MCF 10A (cell line): ENCODE measurements around the gene DYRK1A. TPM values are rescaled to one million over a fixed set of nuclear protein-coding genes. Genes with fewer than 3 reads are reported as not detected.

Experiments used
- BruUV-seq: library from RNA; stranded (reverse); fragments of 400-500 nt; replicated peaks from 2 replicates; lab custom pipeline; 2021; lab: Mats Ljungman, UMichigan
- CTCF ChIA-PET: fragments of 300-600 bp; sonication (Branson Sonifier 250); formaldehyde crosslinking; extraction: SDS; loops from one replicate; lab custom pipeline; 2021; ENCODE audit warnings: antibody characterized with exemption, inconsistent platforms; lab: Yijun Ruan, JAX
- POLR2A ChIA-PET: fragments of 300-600, 350-650 bp; sonication (Branson Sonifier 250); formaldehyde crosslinking; extraction: SDS; loops from one replicate; lab custom pipeline; 2020; ENCODE audit warnings: antibody characterized with exemption, inconsistent platforms; lab: Yijun Ruan, JAX
- DNase-seq: peaks from one replicate; pipeline ENCODE4 v3.0.0-alpha.2; 2018; ENCODE audit not compliant: unreplicated experiment
- H3K27ac Mint-ChIP-seq: one replicate; pipeline ENCODE4 v1.8.0; 2022; ENCODE audit warnings: mild to moderate bottlenecking, low read depth, mixed read lengths; ENCODE audit not compliant: unreplicated experiment
- H3K27me3 Mint-ChIP-seq: one replicate; pipeline ENCODE4 v1.8.0; 2022; ENCODE audit warnings: mixed read lengths; ENCODE audit not compliant: insufficient read depth, unreplicated experiment
- H3K36me3 Mint-ChIP-seq: one replicate; pipeline ENCODE4 v1.8.0; 2022; ENCODE audit warnings: mild to moderate bottlenecking, moderate library complexity, mixed read lengths; ENCODE audit not compliant: insufficient read depth, unreplicated experiment
- H3K4me1 Mint-ChIP-seq: one replicate; pipeline ENCODE4 v1.8.0; 2022; ENCODE audit warnings: mixed read lengths; ENCODE audit not compliant: insufficient read depth, unreplicated experiment
- H3K4me3 Mint-ChIP-seq: one replicate; pipeline ENCODE4 v1.8.0; 2022; ENCODE audit warnings: mild to moderate bottlenecking, moderate library complexity, mixed read lengths; ENCODE audit not compliant: unreplicated experiment
- H3K9me3 Mint-ChIP-seq: one replicate; pipeline ENCODE4 v1.8.0; 2022; ENCODE audit warnings: mixed read lengths; ENCODE audit not compliant: unreplicated experiment
- CTCF ChIP-seq: fragments of 200-600 bp; IDR thresholded peaks from one replicate; pipeline ENCODE4 v1.8.0; 2022; ENCODE audit warnings: antibody characterized with exemption, mild to moderate bottlenecking; ENCODE audit not compliant: unreplicated experiment
- intact Hi-C: fragments of 100-400 bp; cut with micrococcal nuclease; formaldehyde crosslinking; loops from 2 replicates; pipeline ENCODE4 v1.14.1; 2022
- total RNA-seq: library from RNA; stranded (reverse); gene quantifications from 2 replicates; pipeline ENCODE4 v1.2.3, GENCODE V29; 2022

DYRK1A gene
- total RNA-seq, 1 experiment from 2014 or later: 58.6 TPM

- TF ChIP-seq CTCF: no peak
- intact Hi-C loops: no loop called here
- POLR2A ChIA-PET: interaction anchor here (0.7 to 1.6 kb wide), 4 partner anchors 10 to 74 kb away, joined by 3 to 7 read pairs (median 3); no protein-coding TSS in a partner anchor
- CTCF ChIA-PET: interaction anchor here (0.6 kb wide), 1 partner anchor 216 kb away, joined by 3 read pairs; no protein-coding TSS in a partner anchor
- Mint-ChIP-seq H3K4me3 (no peak overlapping the region), H3K36me3 (peaks cover 28% of the 10 kb centered on the region), H3K9me3 (no peaks in the 10 kb centered on the region), H3K27me3 (no peaks in the 10 kb centered on the region), H3K27ac (no peak overlapping the region), H3K4me1 (peaks cover 6% of the 10 kb centered on the region)
- no TSS peak for BruUV-seq
- no peak for DNase-seq
These were observed 55.8 kb downstream of the DYRK1A start for GRCh38 chr21:37422382-37422781.

GRCh38 chr21:37423103-37423502 is 56.5 kb downstream of the DYRK1A start:
- Mint-ChIP-seq H3K4me3 (no peak overlapping the region), H3K36me3 (peaks cover 32% of the 10 kb centered on the region), H3K9me3 (no peaks in the 10 kb centered on the region), H3K27me3 (no peaks in the 10 kb centered on the region), H3K4me1 (peaks cover 6% of the 10 kb centered on the region), H3K27ac (no peak overlapping the region)
- BruUV-seq: no TSS peak
- ChIA-PET CTCF (interaction anchor here (0.6 kb wide), 1 partner anchor 216 kb away, joined by 3 read pairs; no protein-coding TSS in a partner anchor), POLR2A (interaction anchor here (1.3 to 1.7 kb wide), 3 partner anchors 10 to 73 kb away, joined by 3 to 7 read pairs (median 6); no protein-coding TSS in a partner anchor)
- intact Hi-C loops: no loop called here
- no peak for TF ChIP-seq CTCF
- DNase-seq: no peak

GRCh38 chr21:37424396-37424795 is 57.8 kb downstream of the DYRK1A start:
- Mint-ChIP-seq H3K4me3 (no peak overlapping the region), H3K4me1 (peaks cover 6% of the 10 kb centered on the region), H3K36me3 (peaks cover 43% of the 10 kb centered on the region), H3K27ac (no peak overlapping the region), H3K9me3 (no peaks in the 10 kb centered on the region), H3K27me3 (no peaks in the 10 kb centered on the region)
- ChIA-PET CTCF (no interaction called here), POLR2A (interaction anchor here (0.6 to 1.7 kb wide), 3 partner anchors 10 to 44 kb away, joined by 3 to 6 read pairs (median 3); no protein-coding TSS in a partner anchor)
- no TSS peak for BruUV-seq
- no peak for DNase-seq
- no peak for TF ChIP-seq CTCF
- intact Hi-C loops: no loop called here

GRCh38 chr21:37425001-37425400 is 58.4 kb downstream of the DYRK1A start:
- Mint-ChIP-seq H3K36me3 (peaks cover 45% of the 10 kb centered on the region), H3K27me3 (no peaks in the 10 kb centered on the region), H3K4me3 (no peak overlapping the region), H3K4me1 (peaks cover 8% of the 10 kb centered on the region), H3K27ac (no peak overlapping the region), H3K9me3 (no peaks in the 10 kb centered on the region)
- POLR2A ChIA-PET: no interaction called here
- CTCF ChIA-PET: no interaction called here
- TF ChIP-seq CTCF: no peak
- DNase-seq: no peak
- no TSS peak for BruUV-seq
- intact Hi-C loops: no loop called here
